ENCODE measurements around the gene AIMP2.
"Not testable (repeated sequence)": the region's sequence is repeated elsewhere in the genome, so short reads cannot be mapped to it uniquely, and the experiment has no call there.

AIMP2 gene

GRCh38 chr7:6035165-6035564 lies 26.1 kb downstream of the AIMP2 start:
- no peak overlapping the region for H3K4ac ChIP-seq (ENCODE audit: low read depth, low read length)
- H4K5ac ChIP-seq (ENCODE audit: low read length): no peak overlapping the region
- H4K8ac ChIP-seq (ENCODE audit: low read depth, low read length): no peak overlapping the region
- H3K4me1 ChIP-seq (ENCODE audit: control insufficient read depth, low read depth, low read length): no peaks in the 10 kb centered on the region
- peaks cover 12% of the 10 kb centered on the region for H3K36me3 ChIP-seq (ENCODE audit: control insufficient read depth, insufficient read depth, low read length)
- H3K79me1 ChIP-seq (ENCODE audit: low read length): peaks cover 3% of the 10 kb centered on the region
- no peak overlapping the region for H3K9ac ChIP-seq (ENCODE audit: low read length)
- H2BK15ac ChIP-seq (replicated peaks; ENCODE audit: low read depth): no peak overlapping the region
- no peak overlapping the region for H3K4me3 ChIP-seq (ENCODE audit: low read length)
- H3K56ac ChIP-seq (ENCODE audit: low read length): no peak overlapping the region
- no peak overlapping the region for H3K4me2 ChIP-seq (ENCODE audit: low read length)
- no peak overlapping the region for H2AK5ac ChIP-seq (ENCODE audit: low read length)
- no CpG with 5 or more reads among the region's 10 CpGs for WGBS (ENCODE audit: extremely low coverage, insufficient coverage, low lambda C conversion rate)
- H3K27me3 ChIP-seq (ENCODE audit: insufficient read depth, low read length, poor library complexity): no peaks in the 10 kb centered on the region
- H3K79me2 ChIP-seq (ENCODE audit: control insufficient read depth, insufficient read depth, low read length): no peaks in the 10 kb centered on the region
- H3K27ac ChIP-seq (ENCODE audit: low read depth, low read length): no peak overlapping the region
- no peak overlapping the region for H3K18ac ChIP-seq (ENCODE audit: low read length)
- H3K23ac ChIP-seq (ENCODE audit: low read length): no peak overlapping the region
- no peak overlapping the region for H2BK5ac ChIP-seq (ENCODE audit: low read length)
- no peak for DNase-seq
- no peak overlapping the region for H2BK120ac ChIP-seq (ENCODE audit: low read depth, low read length)

GRCh38 chr7:6035686-6036085 lies 26.6 kb downstream of the AIMP2 start:
- H2BK5ac ChIP-seq (ENCODE audit: low read length): no peak overlapping the region

GRCh38 chr7:6049780-6050179 lies 40.7 kb downstream of the AIMP2 start:
- no CpG with 5 or more reads among the region's 4 CpGs for WGBS (ENCODE audit: extremely low coverage, insufficient coverage, low lambda C conversion rate)

More at GRCh38 chr7:6035686-6036085, 26.6 kb downstream of the AIMP2 start:
- no peak overlapping the region for H3K9ac ChIP-seq (ENCODE audit: low read length)
- H2BK120ac ChIP-seq (ENCODE audit: low read depth, low read length): no peak overlapping the region
- no peak overlapping the region for H3K4me3 ChIP-seq (ENCODE audit: low read length)
- no peak overlapping the region for H4K5ac ChIP-seq (ENCODE audit: low read length)
- H3K23ac ChIP-seq (ENCODE audit: low read length): no peak overlapping the region
- no peak overlapping the region for H3K18ac ChIP-seq (ENCODE audit: low read length)
- no peak overlapping the region for H3K4me2 ChIP-seq (ENCODE audit: low read length)
- H2AK5ac ChIP-seq (ENCODE audit: low read length): no peak overlapping the region
- H3K27me3 ChIP-seq (ENCODE audit: insufficient read depth, low read length, poor library complexity): no peaks in the 10 kb centered on the region
- H3K56ac ChIP-seq (ENCODE audit: low read length): no peak overlapping the region
- H3K4ac ChIP-seq (ENCODE audit: low read depth, low read length): no peak overlapping the region
- no peaks in the 10 kb centered on the region for H3K4me1 ChIP-seq (ENCODE audit: control insufficient read depth, low read depth, low read length)
- H3K79me1 ChIP-seq (ENCODE audit: low read length): peaks cover 3% of the 10 kb centered on the region
- no CpG with 5 or more reads among the region's 13 CpGs for WGBS (ENCODE audit: extremely low coverage, insufficient coverage, low lambda C conversion rate)
- no peak overlapping the region for H3K27ac ChIP-seq (ENCODE audit: low read depth, low read length)
- H3K79me2 ChIP-seq (ENCODE audit: control insufficient read depth, insufficient read depth, low read length): no peaks in the 10 kb centered on the region
- H3K36me3 ChIP-seq (ENCODE audit: control insufficient read depth, insufficient read depth, low read length): peaks cover 16% of the 10 kb centered on the region
- no peak for DNase-seq
- H4K8ac ChIP-seq (ENCODE audit: low read depth, low read length): no peak overlapping the region
- no peak overlapping the region for H2BK15ac ChIP-seq (replicated peaks; ENCODE audit: low read depth)

GRCh38 chr7:6051185-6051584 lies 42.1 kb downstream of the AIMP2 start:
- H3K4me1 ChIP-seq (ENCODE audit: control insufficient read depth, low read depth, low read length); H3K36me3 ChIP-seq (ENCODE audit: control insufficient read depth, insufficient read depth, low read length); DNase-seq; H3K18ac ChIP-seq (ENCODE audit: low read length); H3K79me2 ChIP-seq (ENCODE audit: control insufficient read depth, insufficient read depth, low read length); H2BK15ac ChIP-seq (replicated peaks; ENCODE audit: low read depth); H3K9ac ChIP-seq (ENCODE audit: low read length); H2BK120ac ChIP-seq (ENCODE audit: low read depth, low read length); H3K4me2 ChIP-seq (ENCODE audit: low read length); H3K79me1 ChIP-seq (ENCODE audit: low read length); H2AK5ac ChIP-seq (ENCODE audit: low read length); H2BK5ac ChIP-seq (ENCODE audit: low read length); H3K27me3 ChIP-seq (ENCODE audit: insufficient read depth, low read length, poor library complexity); H3K23ac ChIP-seq (ENCODE audit: low read length); H3K4ac ChIP-seq (ENCODE audit: low read depth, low read length); H4K5ac ChIP-seq (ENCODE audit: low read length); H4K8ac ChIP-seq (ENCODE audit: low read depth, low read length); H3K56ac ChIP-seq (ENCODE audit: low read length); H3K4me3 ChIP-seq (ENCODE audit: low read length); H3K27ac ChIP-seq (ENCODE audit: low read depth, low read length): not testable (repeated sequence)
- no CpG with 5 or more reads among the region's 9 CpGs for WGBS (ENCODE audit: extremely low coverage, insufficient coverage, low lambda C conversion rate)

More at GRCh38 chr7:6049780-6050179, 40.7 kb downstream of the AIMP2 start:
- Histone ChIP-seq H3K4me1 (ENCODE audit: control insufficient read depth, low read depth, low read length) (no peaks in the 10 kb centered on the region), H2BK5ac (ENCODE audit: low read length) (no peak overlapping the region), H3K9ac (ENCODE audit: low read length) (no peak overlapping the region), H3K4me2 (ENCODE audit: low read length) (no peak overlapping the region), H3K27me3 (ENCODE audit: insufficient read depth, low read length, poor library complexity) (no peaks in the 10 kb centered on the region), H3K56ac (ENCODE audit: low read length) (no peak overlapping the region), H2AK5ac (ENCODE audit: low read length) (no peak overlapping the region), H3K79me1 (ENCODE audit: low read length) (peaks cover 1% of the 10 kb centered on the region), H3K4ac (ENCODE audit: low read depth, low read length) (no peak overlapping the region), H2BK120ac (ENCODE audit: low read depth, low read length) (no peak overlapping the region), H4K5ac (ENCODE audit: low read length) (no peak overlapping the region), H3K4me3 (ENCODE audit: low read length) (no peak overlapping the region), H3K18ac (ENCODE audit: low read length) (no peak overlapping the region), H3K23ac (ENCODE audit: low read length) (no peak overlapping the region), H3K36me3 (ENCODE audit: control insufficient read depth, insufficient read depth, low read length) (peaks cover 7% of the 10 kb centered on the region), H3K27ac (ENCODE audit: low read depth, low read length) (no peak overlapping the region), H4K8ac (ENCODE audit: low read depth, low read length) (no peak overlapping the region), H2BK15ac (replicated peaks; ENCODE audit: low read depth) (no peak overlapping the region), H3K79me2 (ENCODE audit: control insufficient read depth, insufficient read depth, low read length) (no peaks in the 10 kb centered on the region)
- no peak for DNase-seq

- H2BK120ac ChIP-seq (ENCODE audit: low read depth, low read length): no peak overlapping the region
- no peak overlapping the region for H3K4ac ChIP-seq (ENCODE audit: low read depth, low read length)
- no peak overlapping the region for H4K5ac ChIP-seq (ENCODE audit: low read length)
- H3K4me3 ChIP-seq (ENCODE audit: low read length): no peak overlapping the region
- H3K36me3 ChIP-seq (ENCODE audit: control insufficient read depth, insufficient read depth, low read length): peaks cover 3% of the 10 kb centered on the region
- H3K79me1 ChIP-seq (ENCODE audit: low read length): peaks cover 1% of the 10 kb centered on the region
- H3K18ac ChIP-seq (ENCODE audit: low read length): no peak overlapping the region
- no peak overlapping the region for H3K27ac ChIP-seq (ENCODE audit: low read depth, low read length)
- no peak overlapping the region for H3K9ac ChIP-seq (ENCODE audit: low read length)
- no peak overlapping the region for H2AK5ac ChIP-seq (ENCODE audit: low read length)
- H3K56ac ChIP-seq (ENCODE audit: low read length): no peak overlapping the region
- H4K8ac ChIP-seq (ENCODE audit: low read depth, low read length): no peak overlapping the region
- no peak overlapping the region for H2BK15ac ChIP-seq (replicated peaks; ENCODE audit: low read depth)
- H3K4me2 ChIP-seq (ENCODE audit: low read length): no peak overlapping the region
- no peak for DNase-seq
- no peaks in the 10 kb centered on the region for H3K4me1 ChIP-seq (ENCODE audit: control insufficient read depth, low read depth, low read length)
- WGBS (ENCODE audit: extremely low coverage, insufficient coverage, low lambda C conversion rate): no CpG with 5 or more reads among the region's 1 CpG
- no peak overlapping the region for H2BK5ac ChIP-seq (ENCODE audit: low read length)
- peaks cover 15% of the 10 kb centered on the region for H3K79me2 ChIP-seq (ENCODE audit: control insufficient read depth, insufficient read depth, low read length)
- H3K23ac ChIP-seq (ENCODE audit: low read length): no peak overlapping the region
- no peaks in the 10 kb centered on the region for H3K27me3 ChIP-seq (ENCODE audit: insufficient read depth, low read length, poor library complexity)
These were observed 47.5 kb downstream of the AIMP2 start for GRCh38 chr7:6056616-6057015.
